ENCODE data around the gene ANKS1B. TPM values are rescaled to one million over a fixed set of nuclear protein-coding genes. Genes with fewer than 3 reads are reported as not detected.

ANKS1B gene
- total RNA-seq, 1 experiment from 2014 or later: 9.7 TPM

DNA sequence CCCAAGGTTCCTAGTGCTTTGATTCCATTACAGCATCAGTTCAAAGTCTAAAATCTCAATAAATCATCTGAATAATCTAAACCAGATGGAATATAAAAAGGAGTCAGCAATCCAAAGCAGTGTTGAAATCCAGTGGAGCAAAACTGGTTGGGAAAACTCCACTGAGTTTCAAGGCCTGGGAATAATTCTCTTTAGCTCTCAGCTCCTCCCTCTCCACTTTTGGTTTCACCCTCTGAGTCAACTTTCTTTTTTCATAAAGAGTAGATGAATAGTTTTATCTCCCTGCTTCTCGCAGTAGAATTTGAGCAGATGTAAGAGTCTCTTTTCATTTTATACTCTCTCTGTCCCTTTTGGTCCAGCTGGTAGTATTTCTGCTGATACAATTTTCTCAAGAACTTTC is 1001.1 kb downstream of the ANKS1B start:
- intact Hi-C loops (cut with micrococcal nuclease; ENCODE audit: unreplicated experiment): no loop called here
- no TSS peak for BruUV-seq (replicated peaks)
- no peaks in the 10 kb centered on the region for H3K4me1 ChIP-seq (ENCODE audit: control insufficient read depth, insufficient read depth, low read length)
- no peak overlapping the region for H3K27ac ChIP-seq (ENCODE audit: low read length)
- ChIA-PET CTCF (no interaction called here), POLR2A (no interaction called here)
- H3K36me3 ChIP-seq (ENCODE audit: control insufficient read depth, insufficient read depth, low read length): no peaks in the 10 kb centered on the region
- H3K4me3 ChIP-seq (ENCODE audit: low read depth in 2 of 2, low read length in 2 of 2): no peak overlapping the region
- TF ChIP-seq POLR2AphosphoS5 (IDR thresholded peaks at IDR 0.05; ENCODE audit: low read depth, low read length) (no peak), CTCF (IDR thresholded peaks at IDR 0.05) (no peak)
- ATAC-seq: no peak
- no peak for DNase-seq (ENCODE audit: low read depth, low spot score)
- H3K27me3 ChIP-seq (ENCODE audit: control insufficient read depth, insufficient read depth, low read length): no peaks in the 10 kb centered on the region
- H3K9me3 ChIP-seq (ENCODE audit: control insufficient read depth, insufficient read depth, low read depth, low read length): no peaks in the 10 kb centered on the region
- in situ Hi-C loops (cut with HindIII; ENCODE audit: low pct_unique_long_range_greater_than_20kb, low sequenced_read_pairs): no loop called here

DNA sequence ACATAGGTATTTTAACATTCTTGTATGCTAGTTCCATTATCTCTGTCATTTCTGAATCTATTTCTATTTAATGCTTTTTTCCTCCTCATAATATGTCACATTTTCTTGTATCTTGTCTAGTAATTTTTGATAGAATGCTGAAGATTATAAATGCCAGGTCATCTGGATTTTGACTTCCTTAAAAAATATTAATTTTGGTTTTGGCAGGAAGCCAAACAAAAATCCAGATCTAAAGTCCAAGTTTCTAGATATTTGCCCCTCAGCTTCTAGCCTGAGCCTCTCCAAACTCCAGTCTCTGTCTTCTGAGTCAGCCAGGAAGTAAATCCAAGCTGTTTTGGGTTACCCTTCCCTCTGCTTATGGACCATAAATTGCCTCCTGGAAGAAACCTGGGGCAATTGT is 1004.2 kb downstream of the ANKS1B start:
- no TSS peak for BruUV-seq (replicated peaks)
- ChIA-PET CTCF (no interaction called here), POLR2A (no interaction called here)
- intact Hi-C loops (cut with micrococcal nuclease; ENCODE audit: unreplicated experiment): no loop called here
- no peak overlapping the region for H3K4me3 ChIP-seq (ENCODE audit: low read depth in 2 of 2, low read length in 2 of 2)
- no peaks in the 10 kb centered on the region for H3K4me1 ChIP-seq (ENCODE audit: control insufficient read depth, insufficient read depth, low read length)
- no peak for DNase-seq (ENCODE audit: low read depth, low spot score)
- H3K27ac ChIP-seq (ENCODE audit: low read length): no peak overlapping the region
- TF ChIP-seq POLR2AphosphoS5 (IDR thresholded peaks at IDR 0.05; ENCODE audit: low read depth, low read length) (no peak), CTCF (IDR thresholded peaks at IDR 0.05) (no peak), REST (IDR thresholded peaks at IDR 0.05; ENCODE audit: insufficient read depth in 1 of 2, low read depth in 2 of 2, low read length in 1 of 2) (no peak), TCF7L2 (IDR thresholded peaks at IDR 0.05; ENCODE audit: low read depth, low read length) (no peak), SIN3A (IDR thresholded peaks at IDR 0.05; ENCODE audit: borderline replicate concordance, insufficient read depth, low read depth, low read length) (no peak)
- H3K9me3 ChIP-seq (ENCODE audit: control insufficient read depth, insufficient read depth, low read depth, low read length): no peaks in the 10 kb centered on the region
- no peaks in the 10 kb centered on the region for H3K27me3 ChIP-seq (ENCODE audit: control insufficient read depth, insufficient read depth, low read length)
- in situ Hi-C loops (cut with HindIII; ENCODE audit: low pct_unique_long_range_greater_than_20kb, low sequenced_read_pairs): no loop called here
- no peaks in the 10 kb centered on the region for H3K36me3 ChIP-seq (ENCODE audit: control insufficient read depth, insufficient read depth, low read length)
- no peak for ATAC-seq

- no peak for DNase-seq (ENCODE audit: low read depth, low spot score)
- H3K27ac ChIP-seq (ENCODE audit: low read length): no peak overlapping the region
- ChIA-PET CTCF (no interaction called here), POLR2A (no interaction called here)
- H3K9me3 ChIP-seq (ENCODE audit: control insufficient read depth, insufficient read depth, low read depth, low read length): no peaks in the 10 kb centered on the region
- no peak overlapping the region for H3K4me3 ChIP-seq (ENCODE audit: low read depth in 2 of 2, low read length in 2 of 2)
- no peaks in the 10 kb centered on the region for H3K36me3 ChIP-seq (ENCODE audit: control insufficient read depth, insufficient read depth, low read length)
- in situ Hi-C loops (cut with HindIII; ENCODE audit: low pct_unique_long_range_greater_than_20kb, low sequenced_read_pairs): no loop called here
- BruUV-seq (replicated peaks): no TSS peak
- intact Hi-C loops (cut with micrococcal nuclease; ENCODE audit: unreplicated experiment): no loop called here
- H3K4me1 ChIP-seq (ENCODE audit: control insufficient read depth, insufficient read depth, low read length): no peaks in the 10 kb centered on the region
- H3K27me3 ChIP-seq (ENCODE audit: control insufficient read depth, insufficient read depth, low read length): no peaks in the 10 kb centered on the region
- ATAC-seq: no peak
- TF ChIP-seq CTCF (IDR thresholded peaks at IDR 0.05) (no peak), SIN3A (IDR thresholded peaks at IDR 0.05; ENCODE audit: borderline replicate concordance, insufficient read depth, low read depth, low read length) (no peak), REST (IDR thresholded peaks at IDR 0.05; ENCODE audit: insufficient read depth in 1 of 2, low read depth in 2 of 2, low read length in 1 of 2) (no peak), POLR2AphosphoS5 (IDR thresholded peaks at IDR 0.05; ENCODE audit: low read depth, low read length) (no peak), TCF7L2 (IDR thresholded peaks at IDR 0.05; ENCODE audit: low read depth, low read length) (no peak)
Observed at GRCh38 chr12:98977186-98977585, 1007.5 kb downstream of the ANKS1B start.
